PC-3 (cell line): Measurements from ENCODE around the gene SNAI3. TPM values are rescaled to one million over a fixed set of nuclear protein-coding genes. Genes with fewer than 3 reads are reported as not detected.

Source experiments
- ATAC-seq: fragments of 200-7000 bp; cut with Tn5 transposase; 2 replicates; pipeline ENCODE4 v1.9.1; 2020; ENCODE audit warnings: mild to moderate bottlenecking, moderate library complexity
- BruUV-seq: library from RNA; stranded (reverse); fragments of 400-500 nt; replicated peaks from 2 replicates; lab custom pipeline; 2021; lab: Mats Ljungman, UMichigan
- CTCF ChIA-PET: fragments of 300-600 bp; sonication (Branson Sonifier 250); formaldehyde crosslinking; loops from one replicate; lab custom pipeline; 2022; ENCODE audit warnings: antibody characterized with exemption; lab: Charles Lee
- POLR2A ChIA-PET: fragments of 300-600 bp; sonication (Branson Sonifier 250); formaldehyde crosslinking; loops from one replicate; lab custom pipeline; 2022; ENCODE audit warnings: antibody characterized with exemption; ENCODE audit not compliant: unreplicated experiment; lab: Charles Lee
- DNase-seq: peaks from one replicate; pipeline ENCODE4 v3.0.0-alpha.2; 2015
- H2AFZ ChIP-seq: fragments of 300-600 bp; sonication (generic); 2 replicates; pipeline ENCODE4 v1.6.0; 2016; ENCODE audit warnings: antibody characterized with exemption, low read length
- H3F3A ChIP-seq: fragments of 300-600 bp; sonication (generic); one replicate; pipeline ENCODE4 v1.6.0; 2017; ENCODE audit warnings: antibody characterized with exemption, low read length, control low read depth, mild to moderate bottlenecking; ENCODE audit not compliant: unreplicated experiment
- H3K27ac ChIP-seq: fragments of 300-600 bp; sonication (generic); 2 replicates; pipeline ENCODE4 v1.5.1; 2016; ENCODE audit warnings: mild to moderate bottlenecking, low read length
- H3K27me3 ChIP-seq: fragments of 300-600 bp; sonication (generic); 2 replicates; pipeline ENCODE4 v1.6.1; 2016; ENCODE audit warnings: low read length, mixed read lengths
- H3K36me3 ChIP-seq: fragments of 300-600 bp; sonication (generic); 2 replicates; pipeline ENCODE4 v1.6.1; 2016; ENCODE audit warnings: low read depth, mixed run types, low read length, mixed read lengths
- H3K4me1 ChIP-seq: fragments of 300-600 bp; sonication (generic); 2 replicates; pipeline ENCODE4 v1.5.1; 2016; ENCODE audit warnings: low read length; ENCODE audit not compliant: insufficient read depth
- H3K4me2 ChIP-seq: fragments of 300-600 bp; sonication (generic); 2 replicates; pipeline ENCODE4 v1.6.0; 2016; ENCODE audit warnings: low read length
- H3K4me3 ChIP-seq: fragments of 300-600 bp; sonication (generic); 2 replicates; pipeline ENCODE4 v1.5.1; 2016; ENCODE audit warnings: mild to moderate bottlenecking, low read length, mixed read lengths
- H3K79me2 ChIP-seq: fragments of 300-600 bp; sonication (generic); 2 replicates; pipeline ENCODE4 v1.6.1; 2017; ENCODE audit warnings: low read length, mixed read lengths
- H3K9ac ChIP-seq: fragments of 300-600 bp; sonication (generic); 2 replicates; pipeline ENCODE4 v1.6.0; 2016; ENCODE audit warnings: mild to moderate bottlenecking, low read length
- H3K9me2 ChIP-seq: fragments of 300-600 bp; sonication (generic); replicated peaks from 2 replicates; pipeline ENCODE4 v1.6.1; 2016; ENCODE audit warnings: mixed run types, low read length, mixed read lengths
- H3K9me3 ChIP-seq: fragments of 300-600 bp; sonication (generic); 2 replicates; pipeline ENCODE4 v1.6.1; 2016; ENCODE audit warnings: low read length, mixed read lengths
- H4K20me1 ChIP-seq: fragments of 300-600 bp; sonication (generic); 2 replicates; pipeline ENCODE4 v1.6.1; 2016; ENCODE audit warnings: low read length, mixed read lengths
- CTCF ChIP-seq: fragments of 300-600 bp; sonication (generic); conservative IDR thresholded peaks from 2 replicates; pipeline ENCODE4 v1.5.1; 2017; ENCODE audit warnings: antibody characterized with exemption, low read depth, mild to moderate bottlenecking, low read length
- EZH2 ChIP-seq: fragments of 300-600 bp; sonication (generic); IDR thresholded peaks from one replicate; pipeline ENCODE4 v1.6.1; 2017; ENCODE audit warnings: antibody characterized with exemption, mild to moderate bottlenecking, low read length; ENCODE audit not compliant: unreplicated experiment
- EZH2phosphoT487 ChIP-seq: fragments of 300-600 bp; sonication (generic); IDR thresholded peaks from 2 replicates; pipeline ENCODE4 v1.6.1; 2018; ENCODE audit warnings: mild to moderate bottlenecking, antibody characterized with exemption, low read length, borderline replicate concordance
- intact Hi-C: fragments of 100-400 bp; cut with micrococcal nuclease; formaldehyde crosslinking; loops from 2 replicates; pipeline ENCODE4 v1.9.0; 2023
- total RNA-seq: library from RNA; depleted of rRNA; stranded (reverse); fragments of >200 nt; gene quantifications from 2 replicates; pipeline ENCODE4 v1.2.3, GENCODE V29; 2014

The SNAI3 gene
- total RNA-seq, 1 experiment from 2014 or later = 0.22 TPM

- CTCF ChIA-PET = no interaction called here
- peaks cover 15% of the 10 kb centered on the region for H3K4me1 ChIP-seq
- H2AFZ ChIP-seq = no peak overlapping the region
- TF ChIP-seq EZH2phosphoT487 (no peak), EZH2 (no peak), CTCF (no peak)
- intact Hi-C loops = no loop called here
- no peak for DNase-seq
- no TSS peak for BruUV-seq
- H3K9ac ChIP-seq = peak overlapping the region; percentile 48; the same call in 1 of the 2 replicates
- H3K4me2 ChIP-seq = 0 out of 2 replicates have a peak overlapping the region, but pooled peaks have one; percentile 46
- no peaks in the 10 kb centered on the region for H3K9me2 ChIP-seq
- H3K79me2 ChIP-seq = peaks cover 7% of the 10 kb centered on the region
- POLR2A ChIA-PET = no interaction called here
- no peaks in the 10 kb centered on the region for H3F3A ChIP-seq
- no peak overlapping the region for H3K27ac ChIP-seq
- ATAC-seq = no peak
- no peaks in the 10 kb centered on the region for H3K27me3 ChIP-seq
- H3K36me3 ChIP-seq = no peaks in the 10 kb centered on the region
- no peaks in the 10 kb centered on the region for H4K20me1 ChIP-seq
- H3K9me3 ChIP-seq = no peaks in the 10 kb centered on the region
- no peak overlapping the region for H3K4me3 ChIP-seq
Measured at GRCh38 chr16:88700322-88700635, 14.0 kb upstream of the SNAI3 start.

GRCh38 chr16:88699180-88699579 lies 12.9 kb upstream of the SNAI3 start:
- intact Hi-C loops = no loop called here
- BruUV-seq = no TSS peak
- no peaks in the 10 kb centered on the region for H4K20me1 ChIP-seq
- H3K27ac ChIP-seq = no peak overlapping the region
- TF ChIP-seq EZH2phosphoT487 (no peak), CTCF (no peak), EZH2 (no peak)
- H3K9me3 ChIP-seq = no peaks in the 10 kb centered on the region
- no peaks in the 10 kb centered on the region for H3K9me2 ChIP-seq
- H3F3A ChIP-seq = no peaks in the 10 kb centered on the region
- no peak overlapping the region for H2AFZ ChIP-seq
- ChIA-PET CTCF (no interaction called here), POLR2A (no interaction called here)
- H3K9ac ChIP-seq = no peak overlapping the region
- H3K27me3 ChIP-seq = no peaks in the 10 kb centered on the region
- no peak overlapping the region for H3K4me2 ChIP-seq
- no peaks in the 10 kb centered on the region; the same call in 1 of the 2 replicates for H3K79me2 ChIP-seq
- no peak overlapping the region for H3K4me3 ChIP-seq
- ATAC-seq = no peak
- no peaks in the 10 kb centered on the region for H3K36me3 ChIP-seq
- peaks cover 11% of the 10 kb centered on the region for H3K4me1 ChIP-seq
- DNase-seq = no peak

- TF ChIP-seq EZH2phosphoT487 = no peak
- no peak overlapping the region for H3K9ac ChIP-seq
- no peaks in the 10 kb centered on the region for H3K9me3 ChIP-seq
- no TSS peak for BruUV-seq
- no peaks in the 10 kb centered on the region for H3F3A ChIP-seq
- H3K4me2 ChIP-seq = no peak overlapping the region
- ATAC-seq = no peak
- CTCF ChIA-PET = no interaction called here
- no peaks in the 10 kb centered on the region for H4K20me1 ChIP-seq
- no peak overlapping the region for H3K27ac ChIP-seq
- H3K9me2 ChIP-seq = no peaks in the 10 kb centered on the region
- no peaks in the 10 kb centered on the region for H3K36me3 ChIP-seq
- no peak overlapping the region for H3K4me3 ChIP-seq
- no peak for DNase-seq
- no peak overlapping the region for H2AFZ ChIP-seq
- H3K27me3 ChIP-seq = no peaks in the 10 kb centered on the region
- intact Hi-C loops = no loop called here
- H3K79me2 ChIP-seq = no peaks in the 10 kb centered on the region
- POLR2A ChIA-PET = no interaction called here
- peaks cover 11% of the 10 kb centered on the region for H3K4me1 ChIP-seq
Measured at GRCh38 chr16:88698646-88699045, 12.3 kb upstream of the SNAI3 start.
